Measurements from ENCODE around the gene USH1C. TPM values are rescaled to one million over a fixed set of nuclear protein-coding genes. Genes with fewer than 3 reads are reported as not detected.

Gene USH1C
- total RNA-seq, 2 experiments from 2014 or later: not detected

GRCh38 chr11:17561111-17561415 is 16.8 kb upstream of the USH1C start:
- H3K27me3 Mint-ChIP-seq: peaks cover 5% of the 10 kb centered on the region
- DNase-seq (no peak), ATAC-seq (ENCODE audit: low read depth) (no peak)
- POLR2A ChIA-PET: no interaction called here
- no peaks in the 10 kb centered on the region for H3K9me3 Mint-ChIP-seq
- peaks cover 4% of the 10 kb centered on the region for H3K4me1 Mint-ChIP-seq
- H3K4me3 Mint-ChIP-seq: no peak overlapping the region
- no peaks in the 10 kb centered on the region for H3K36me3 Mint-ChIP-seq
- H3K27ac Mint-ChIP-seq: no peak overlapping the region

GRCh38 chr11:17560281-17561110 is 16.3 kb upstream of the USH1C start:
- Mint-ChIP-seq H3K36me3 (no peaks in the 10 kb centered on the region), H3K9me3 (no peaks in the 10 kb centered on the region), H3K27me3 (peaks cover 3% of the 10 kb centered on the region), H3K4me3 (no peak overlapping the region), H3K27ac (no peak overlapping the region), H3K4me1 (peaks cover 4% of the 10 kb centered on the region)
- POLR2A ChIA-PET: no interaction called here
- ATAC-seq (ENCODE audit: low read depth): no peak
- DNase-seq: no peak

- ATAC-seq (ENCODE audit: low read depth): no peak
- Mint-ChIP-seq H3K36me3 (no peaks in the 10 kb centered on the region), H3K27ac (no peak overlapping the region), H3K4me1 (peaks cover 4% of the 10 kb centered on the region), H3K27me3 (peaks cover 3% of the 10 kb centered on the region), H3K4me3 (no peak overlapping the region), H3K9me3 (no peaks in the 10 kb centered on the region)
- DNase-seq: no peak
- POLR2A ChIA-PET: no interaction called here
Observed at GRCh38 chr11:17559341-17560087, 15.3 kb upstream of the USH1C start.

GRCh38 chr11:17558916-17559315 is 14.7 kb upstream of the USH1C start:
- no peak for ATAC-seq (ENCODE audit: low read depth)
- peaks cover 3% of the 10 kb centered on the region for H3K27me3 Mint-ChIP-seq
- peaks cover 4% of the 10 kb centered on the region for H3K4me1 Mint-ChIP-seq
- H3K4me3 Mint-ChIP-seq: no peak overlapping the region
- H3K36me3 Mint-ChIP-seq: no peaks in the 10 kb centered on the region
- no peak for DNase-seq
- POLR2A ChIA-PET: no interaction called here
- H3K9me3 Mint-ChIP-seq: no peaks in the 10 kb centered on the region
- no peak overlapping the region for H3K27ac Mint-ChIP-seq

GRCh38 chr11:17558025-17558780 is 14.0 kb upstream of the USH1C start:
- H3K27ac Mint-ChIP-seq: no peak overlapping the region
- peaks cover 4% of the 10 kb centered on the region for H3K4me1 Mint-ChIP-seq
- no peaks in the 10 kb centered on the region for H3K9me3 Mint-ChIP-seq
- no peak for DNase-seq
- POLR2A ChIA-PET: no interaction called here
- H3K4me3 Mint-ChIP-seq: no peak overlapping the region
- H3K27me3 Mint-ChIP-seq: peaks cover 5% of the 10 kb centered on the region
- no peak for ATAC-seq (ENCODE audit: low read depth)
- H3K36me3 Mint-ChIP-seq: no peaks in the 10 kb centered on the region

- Mint-ChIP-seq H3K9me3 (no peaks in the 10 kb centered on the region), H3K4me3 (no peak overlapping the region), H3K27me3 (peaks cover 7% of the 10 kb centered on the region), H3K4me1 (peaks cover 2% of the 10 kb centered on the region), H3K27ac (no peak overlapping the region), H3K36me3 (no peaks in the 10 kb centered on the region)
- POLR2A ChIA-PET: no interaction called here
- ATAC-seq (ENCODE audit: low read depth) (no peak), DNase-seq (no peak)
Observed at GRCh38 chr11:17556999-17557398, 12.8 kb upstream of the USH1C start.

- Mint-ChIP-seq H3K4me3 (no peak overlapping the region), H3K27me3 (peaks cover 8% of the 10 kb centered on the region), H3K9me3 (no peaks in the 10 kb centered on the region), H3K4me1 (peaks cover 18% of the 10 kb centered on the region), H3K36me3 (no peaks in the 10 kb centered on the region), H3K27ac (no peak overlapping the region)
- POLR2A ChIA-PET: no interaction called here
- ATAC-seq (ENCODE audit: low read depth): no peak
- no peak for DNase-seq
Observed at GRCh38 chr11:17554487-17554886, 10.3 kb upstream of the USH1C start.

- Mint-ChIP-seq H3K36me3 (no peaks in the 10 kb centered on the region), H3K27me3 (peaks cover 16% of the 10 kb centered on the region), H3K4me1 (peaks cover 21% of the 10 kb centered on the region), H3K27ac (no peak overlapping the region), H3K4me3 (no peak overlapping the region), H3K9me3 (no peaks in the 10 kb centered on the region)
- DNase-seq (no peak), ATAC-seq (ENCODE audit: low read depth) (no peak)
- POLR2A ChIA-PET: interaction anchor here (0.5 kb wide), 1 partner anchor 285 kb away, joined by 3 read pairs; no protein-coding TSS in a partner anchor
Observed at GRCh38 chr11:17553249-17553546, 9.0 kb upstream of the USH1C start.

- POLR2A ChIA-PET: interaction anchor here (0.5 kb wide), 1 partner anchor 284 kb away, joined by 3 read pairs; no protein-coding TSS in a partner anchor
- Mint-ChIP-seq H3K27ac (peak overlapping the region; percentile 45), H3K27me3 (peaks cover 21% of the 10 kb centered on the region)
Observed at GRCh38 chr11:17552392-17553248, 8.4 kb upstream of the USH1C start.

GRCh38 chr11:17552041-17552355 is 7.8 kb upstream of the USH1C start:
- POLR2A ChIA-PET: no interaction called here
- no peak overlapping the region for H3K4me3 Mint-ChIP-seq
- H3K27ac Mint-ChIP-seq: no peak overlapping the region
- DNase-seq: no peak
- peaks cover 26% of the 10 kb centered on the region for H3K4me1 Mint-ChIP-seq
- peaks cover 24% of the 10 kb centered on the region for H3K27me3 Mint-ChIP-seq
- no peaks in the 10 kb centered on the region for H3K36me3 Mint-ChIP-seq
- no peaks in the 10 kb centered on the region for H3K9me3 Mint-ChIP-seq
- no peak for ATAC-seq (ENCODE audit: low read depth)

More at GRCh38 chr11:17552392-17553248, 8.4 kb upstream of the USH1C start:
- no peak for DNase-seq
- Mint-ChIP-seq H3K36me3 (no peaks in the 10 kb centered on the region), H3K4me1 (peaks cover 22% of the 10 kb centered on the region), H3K9me3 (no peaks in the 10 kb centered on the region), H3K4me3 (no peak overlapping the region)
- ATAC-seq (ENCODE audit: low read depth): no peak

- Mint-ChIP-seq H3K27me3 (peaks cover 27% of the 10 kb centered on the region), H3K36me3 (no peaks in the 10 kb centered on the region), H3K4me3 (no peak overlapping the region), H3K9me3 (no peaks in the 10 kb centered on the region), H3K27ac (no peak overlapping the region), H3K4me1 (peaks cover 26% of the 10 kb centered on the region)
- POLR2A ChIA-PET: no interaction called here
- ATAC-seq (ENCODE audit: low read depth) (no peak), DNase-seq (no peak)
Observed at GRCh38 chr11:17551347-17552040, 7.3 kb upstream of the USH1C start.

- DNase-seq (no peak), ATAC-seq (ENCODE audit: low read depth) (peak; percentile 86)
- Mint-ChIP-seq H3K27me3 (peaks cover 33% of the 10 kb centered on the region), H3K36me3 (no peaks in the 10 kb centered on the region), H3K9me3 (no peaks in the 10 kb centered on the region), H3K4me1 (peaks cover 26% of the 10 kb centered on the region), H3K27ac (peak overlapping the region; percentile 81), H3K4me3 (peak overlapping the region; percentile 55)
- POLR2A ChIA-PET: no interaction called here
Observed at GRCh38 chr11:17550450-17551346, 6.5 kb upstream of the USH1C start.

All from activated naive CD8-positive, alpha-beta T cell treated with anti-CD3 and anti-CD28 coated beads, Interleukin-2, amount 10 ng/mL, durations not matched to agents 7 days and 5 days (primary cell).